Lower leg skin (tissue), 3 donors: Measurements from ENCODE around the gene ABCB1.

Experiments
- POLR2A ChIP-seq, 2 donors: fragments of 450-650 bp; IDR thresholded peaks; one replicate each; pipeline ENCODE4 v1.6.1; 2016 to 2017; ENCODE audit warnings: antibody characterized with exemption in 2 of 2, mild to moderate bottlenecking in 1 of 2, moderate library complexity in 1 of 2
- TF ChIP-seq, protein P1 (sequence below), 3 donors: fragments of 450-650 bp; IDR thresholded peaks; one replicate each; pipeline ENCODE4 v1.5.1; 2016; ENCODE audit warnings: antibody characterized with exemption in 3 of 3, mild to moderate bottlenecking in 3 of 3, moderate library complexity in 2 of 3

DNA sequence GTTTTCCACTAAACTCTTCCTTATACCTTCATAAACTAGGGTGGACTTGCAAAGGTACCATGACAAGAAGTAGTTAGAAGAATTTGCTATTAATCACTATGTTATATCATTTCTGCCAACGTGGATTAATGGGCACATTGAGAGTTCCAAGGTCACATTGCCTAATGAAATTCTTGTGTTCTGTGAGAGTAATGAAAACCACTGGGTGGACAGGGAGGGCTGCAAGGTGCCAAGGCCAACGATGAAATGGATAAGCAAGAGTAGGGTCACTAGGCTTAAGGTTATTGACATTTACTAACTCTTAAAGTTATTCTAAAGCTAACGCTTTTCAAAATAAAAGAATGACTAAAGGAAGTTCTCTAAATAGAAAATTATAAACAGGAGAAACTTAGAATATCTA, 118.6 kb downstream of the ABCB1 start:
- TF ChIP-seq, protein P1, sequence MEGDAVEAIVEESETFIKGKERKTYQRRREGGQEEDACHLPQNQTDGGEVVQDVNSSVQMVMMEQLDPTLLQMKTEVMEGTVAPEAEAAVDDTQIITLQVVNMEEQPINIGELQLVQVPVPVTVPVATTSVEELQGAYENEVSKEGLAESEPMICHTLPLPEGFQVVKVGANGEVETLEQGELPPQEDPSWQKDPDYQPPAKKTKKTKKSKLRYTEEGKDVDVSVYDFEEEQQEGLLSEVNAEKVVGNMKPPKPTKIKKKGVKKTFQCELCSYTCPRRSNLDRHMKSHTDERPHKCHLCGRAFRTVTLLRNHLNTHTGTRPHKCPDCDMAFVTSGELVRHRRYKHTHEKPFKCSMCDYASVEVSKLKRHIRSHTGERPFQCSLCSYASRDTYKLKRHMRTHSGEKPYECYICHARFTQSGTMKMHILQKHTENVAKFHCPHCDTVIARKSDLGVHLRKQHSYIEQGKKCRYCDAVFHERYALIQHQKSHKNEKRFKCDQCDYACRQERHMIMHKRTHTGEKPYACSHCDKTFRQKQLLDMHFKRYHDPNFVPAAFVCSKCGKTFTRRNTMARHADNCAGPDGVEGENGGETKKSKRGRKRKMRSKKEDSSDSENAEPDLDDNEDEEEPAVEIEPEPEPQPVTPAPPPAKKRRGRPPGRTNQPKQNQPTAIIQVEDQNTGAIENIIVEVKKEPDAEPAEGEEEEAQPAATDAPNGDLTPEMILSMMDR (IDR thresholded peaks at IDR 0.05), result no peak
- no peak for TF ChIP-seq POLR2A (IDR thresholded peaks at IDR 0.05)
